GM18519 (cell line): ENCODE measurements around the gene SLC4A2.

Source experiments
- ATAC-seq: cut with Tn5 transposase; IDR thresholded peaks from one replicate; pipeline ENCODE4 v1.9.1; 2021; ENCODE audit warnings: mild to moderate bottlenecking, moderate library complexity; ENCODE audit not compliant: unreplicated experiment, low FRiP score

The SLC4A2 gene

DNA sequence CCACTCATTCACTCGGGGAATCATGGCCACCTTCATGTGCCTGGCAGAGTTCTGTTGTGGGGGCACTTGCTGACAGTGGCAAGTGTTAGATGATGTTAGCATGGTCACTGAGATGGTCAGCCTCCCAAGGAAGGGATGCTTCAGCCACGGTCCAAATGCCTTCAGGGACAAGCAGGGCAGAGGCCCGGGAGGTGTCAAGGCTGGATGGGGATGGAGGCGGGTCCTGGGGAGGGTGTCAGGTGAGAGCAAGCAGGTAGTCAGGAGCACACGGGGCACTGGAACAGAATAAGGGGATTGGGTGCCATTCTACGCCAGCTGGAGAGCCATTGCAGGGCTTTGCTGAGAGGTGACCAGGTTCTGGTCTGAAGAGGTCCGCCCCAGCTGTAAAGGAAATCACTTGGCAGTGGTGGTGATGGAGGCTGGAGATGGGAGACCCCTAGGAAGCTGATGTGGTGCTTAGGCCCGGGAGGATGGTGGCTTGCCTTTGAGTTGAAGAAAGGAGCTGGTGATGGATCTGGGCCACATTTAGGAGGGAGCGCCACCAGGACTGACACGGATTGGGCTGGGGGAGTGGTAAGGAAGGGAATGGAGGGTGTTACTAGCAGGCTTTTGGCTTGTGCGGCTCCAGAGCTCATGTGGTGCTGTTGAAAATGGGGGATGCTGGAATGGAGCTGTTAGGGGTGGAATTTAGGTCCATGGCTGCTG is 51.0 kb downstream of the SLC4A2 start:
- no peak for ATAC-seq

GRCh38 chr7:151110941-151111645 is 51.7 kb downstream of the SLC4A2 start:
- ATAC-seq: no peak

DNA sequence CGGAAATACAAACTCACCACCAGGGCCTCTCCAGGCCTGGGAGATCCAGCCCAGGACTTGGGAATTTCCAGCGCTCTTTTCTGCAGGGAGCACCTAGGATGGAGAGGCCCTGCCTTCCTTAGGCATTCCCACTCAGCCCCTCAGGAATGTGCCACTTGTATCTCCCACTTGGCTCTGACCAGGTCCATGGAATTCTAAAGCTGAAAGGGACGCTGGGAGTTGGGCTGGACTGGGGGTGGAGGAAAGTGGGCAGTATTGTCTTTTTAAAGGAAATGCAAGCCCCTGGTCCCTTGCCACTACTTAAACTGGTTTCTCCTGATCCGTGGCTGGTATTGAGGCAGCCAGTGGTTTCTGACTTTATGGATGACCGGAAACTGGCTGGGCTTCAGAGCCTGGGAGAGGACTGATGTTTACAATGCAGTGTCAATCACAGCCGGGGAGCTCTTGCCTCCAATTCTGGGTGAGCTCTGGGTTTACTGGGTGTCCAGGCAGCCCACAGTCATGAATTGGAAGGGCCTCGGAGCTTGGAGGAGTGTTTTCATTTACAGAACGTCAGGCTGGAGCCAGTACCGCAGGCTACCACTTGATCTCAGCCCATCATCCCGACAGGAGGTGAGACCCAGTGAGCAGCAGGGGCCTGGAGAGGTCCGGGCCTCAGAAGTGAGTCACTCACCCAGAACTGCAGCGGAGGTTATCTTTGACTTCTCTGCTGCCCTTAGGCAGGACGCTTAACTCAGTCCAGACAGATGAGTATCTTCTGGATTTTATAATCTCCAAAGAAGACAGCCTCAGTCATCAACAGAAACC is 54.2 kb downstream of the SLC4A2 start:
- no peak for ATAC-seq

GRCh38 chr7:151114151-151115090 is 55.0 kb downstream of the SLC4A2 start:
- ATAC-seq: no peak

DNA sequence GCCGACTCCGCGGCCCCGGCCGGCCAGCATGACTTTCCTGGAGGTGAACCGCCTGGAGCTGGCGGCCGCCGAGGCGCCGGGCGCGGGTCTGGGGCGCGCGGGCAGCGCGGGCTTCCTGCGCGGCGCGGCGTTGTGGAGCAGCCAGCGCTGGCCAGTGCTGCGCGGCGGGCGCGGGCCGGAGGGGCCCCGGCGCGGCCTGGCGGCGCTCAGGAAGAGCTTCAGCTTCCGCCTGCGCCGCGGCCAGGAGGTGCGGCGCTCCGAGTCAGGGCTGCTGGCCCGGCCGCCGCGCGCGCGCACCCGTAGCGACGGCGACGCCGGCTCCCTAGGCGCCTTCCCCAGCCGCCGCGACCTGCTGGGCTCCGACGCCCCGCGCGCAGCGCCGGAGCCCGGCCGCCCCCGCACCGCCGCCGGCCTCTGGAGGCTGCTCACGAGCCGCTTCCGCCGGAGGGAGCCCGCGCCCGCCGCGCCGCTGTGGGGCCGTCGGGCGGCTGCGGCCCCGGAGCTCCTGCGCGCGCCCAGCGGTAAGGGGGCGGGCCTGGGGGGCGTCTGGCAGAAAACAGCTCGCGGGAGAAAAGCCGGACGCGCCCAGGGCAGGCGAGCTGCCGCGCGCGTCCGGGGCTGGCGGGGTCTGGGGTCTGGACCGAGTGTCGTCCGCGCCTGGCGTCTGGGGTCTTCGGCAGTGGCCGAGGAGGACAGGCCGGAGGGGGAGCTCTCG is 55.9 kb downstream of the SLC4A2 start:
- no peak for ATAC-seq

DNA sequence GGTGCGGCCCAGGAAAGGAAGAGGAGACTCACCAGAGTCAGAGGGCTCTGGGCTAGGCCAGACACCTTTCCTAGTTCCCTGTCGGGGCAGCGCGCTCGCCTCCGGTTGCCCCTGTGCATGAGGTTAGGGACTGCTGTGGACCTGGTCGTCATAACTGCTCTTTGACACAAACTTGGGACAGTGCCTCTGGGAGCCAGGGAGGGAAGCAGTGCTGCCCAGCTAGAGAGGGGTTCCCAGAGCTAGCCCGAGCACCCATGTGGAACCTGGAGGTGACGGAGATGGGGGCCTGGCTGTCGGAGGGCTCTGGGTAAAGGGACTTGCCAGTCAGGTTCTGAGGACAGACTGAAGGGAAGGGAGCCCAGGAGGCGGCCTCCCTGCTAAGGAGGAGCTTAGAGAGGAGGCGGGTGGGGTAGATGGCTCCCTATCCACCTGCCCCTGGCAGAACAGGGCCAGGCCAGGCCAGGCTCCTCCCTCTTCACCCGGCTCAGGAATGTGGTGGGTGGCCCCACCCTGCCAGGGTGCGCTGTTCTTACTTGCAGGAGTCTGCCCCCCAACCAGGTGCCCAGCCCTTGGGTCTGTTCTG is 56.5 kb downstream of the SLC4A2 start:
- no peak for ATAC-seq

DNA sequence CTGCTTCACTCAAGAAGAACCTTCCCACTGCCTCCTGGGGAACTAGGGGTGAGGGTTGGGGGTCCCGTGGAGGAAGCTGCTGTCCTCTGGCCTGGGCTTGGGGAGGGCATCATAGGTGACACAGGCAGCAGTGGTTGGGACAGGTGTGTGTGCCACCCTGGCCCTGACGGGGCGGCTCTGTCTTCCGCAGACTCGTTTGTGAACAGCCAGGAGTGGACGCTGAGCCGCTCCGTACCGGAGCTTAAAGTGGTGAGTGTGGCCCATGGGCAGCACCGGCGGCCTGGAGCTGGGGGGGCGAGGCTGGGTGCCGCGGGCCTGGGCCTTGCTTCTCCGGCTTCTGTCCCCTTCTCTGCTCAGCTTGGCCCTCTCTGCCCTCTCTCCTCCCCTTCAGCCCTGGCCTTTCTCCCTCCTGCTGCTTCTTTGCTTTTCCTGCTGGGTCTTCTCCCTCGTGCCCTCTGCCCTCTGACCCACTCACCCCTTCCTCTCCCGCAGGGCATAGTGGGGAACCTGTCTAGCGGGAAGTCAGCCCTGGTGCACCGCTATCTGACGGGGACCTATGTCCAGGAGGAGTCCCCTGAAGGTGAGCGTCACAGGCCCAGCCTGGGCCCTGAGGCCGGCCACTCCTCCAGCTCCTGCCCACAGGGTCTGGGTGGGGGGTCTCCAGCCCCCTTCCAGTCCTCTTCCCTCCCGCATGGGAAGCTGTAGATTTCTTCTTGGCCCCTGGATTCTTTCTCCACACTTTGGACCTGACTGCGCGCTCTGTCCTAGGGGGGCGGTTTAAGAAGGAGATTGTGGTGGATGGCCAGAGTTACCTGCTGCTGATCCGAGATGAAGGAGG is 57.4 kb downstream of the SLC4A2 start:
- no peak for ATAC-seq

DNA sequence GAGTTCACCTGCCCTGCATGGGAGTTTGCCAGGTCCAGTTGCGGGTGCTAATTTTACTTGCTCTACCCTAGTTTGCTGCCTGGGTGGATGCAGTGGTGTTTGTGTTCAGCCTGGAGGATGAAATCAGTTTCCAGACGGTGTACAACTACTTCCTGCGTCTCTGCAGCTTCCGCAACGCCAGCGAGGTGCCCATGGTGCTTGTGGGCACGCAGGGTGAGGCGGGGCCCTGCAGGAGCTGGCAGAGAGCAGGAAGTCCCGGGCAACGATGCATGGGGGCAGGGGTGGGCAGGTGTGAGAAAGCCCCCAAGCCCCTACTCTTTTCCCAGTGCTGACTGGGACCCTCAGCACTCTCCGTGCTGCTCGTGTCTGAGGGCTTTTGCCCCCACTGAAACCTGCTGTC is 58.2 kb downstream of the SLC4A2 start:
- ATAC-seq: no peak

- ATAC-seq: no peak
Measured at GRCh38 chr7:151118108-151119054, 59.0 kb downstream of the SLC4A2 start.

- ATAC-seq: no peak
Measured at GRCh38 chr7:151119055-151119415, 59.6 kb downstream of the SLC4A2 start.

GRCh38 chr7:151119902-151120301 is 60.5 kb downstream of the SLC4A2 start:
- no peak for ATAC-seq

- ATAC-seq: no peak
Measured at GRCh38 chr7:151120896-151121295, 61.5 kb downstream of the SLC4A2 start.

DNA sequence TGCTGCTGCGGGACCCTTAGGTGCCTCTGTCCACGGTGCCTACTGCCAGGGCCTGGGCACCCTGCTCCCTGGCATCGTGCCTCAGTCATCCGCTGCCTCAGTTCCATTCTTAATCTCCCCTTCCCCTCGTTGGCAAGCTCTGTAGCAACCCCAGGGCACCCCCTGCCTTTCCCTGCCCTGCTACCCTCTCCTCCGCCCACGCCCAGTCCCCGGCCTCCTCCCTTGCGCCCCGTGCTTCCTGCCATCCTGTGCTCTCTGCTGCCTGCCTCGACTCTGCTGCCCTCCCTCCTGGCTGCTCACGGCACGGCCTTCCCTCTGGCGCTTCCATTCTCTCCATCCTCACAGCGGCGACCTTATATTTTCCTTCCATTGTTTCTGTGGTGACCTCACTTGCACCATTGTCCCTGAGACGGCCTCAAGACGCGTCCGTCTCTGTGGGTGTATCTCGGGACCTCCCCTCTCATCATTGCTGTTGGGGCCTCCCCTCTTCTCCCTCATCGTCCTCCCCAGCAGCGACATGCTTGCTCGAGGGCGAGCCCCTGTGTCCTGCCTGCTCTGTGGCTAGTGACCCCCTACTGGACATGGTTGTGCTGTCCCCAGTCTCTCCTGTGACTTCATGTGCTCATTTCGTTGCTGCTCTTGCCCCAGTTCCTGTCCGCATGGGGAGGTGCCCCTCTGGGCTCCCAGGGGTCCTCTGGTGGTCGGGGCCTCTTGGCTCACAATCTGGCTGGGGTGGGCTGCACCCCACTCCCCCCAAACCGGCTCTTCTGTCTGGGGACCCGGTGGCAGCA is 62.2 kb downstream of the SLC4A2 start:
- no peak for ATAC-seq

DNA sequence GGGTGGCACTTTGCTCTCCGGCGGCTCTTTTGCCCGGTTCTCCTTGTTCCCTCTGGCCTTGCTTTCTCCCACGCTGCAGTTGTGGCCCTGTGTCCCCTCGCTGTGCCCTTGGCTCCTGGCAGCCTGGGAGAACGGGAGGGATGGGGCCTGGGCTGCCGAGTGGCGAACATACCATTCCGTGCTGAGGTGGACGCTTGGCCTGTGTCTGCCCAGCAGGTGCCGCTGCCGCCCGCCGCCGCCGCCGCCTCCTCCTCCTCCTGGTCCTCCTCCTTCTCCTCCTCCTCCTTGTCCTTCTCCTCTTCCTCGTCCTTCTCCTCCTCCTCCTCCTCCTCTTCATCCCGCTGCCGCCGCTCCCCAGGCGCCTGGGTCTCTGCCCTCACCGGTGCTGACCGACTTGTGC is 62.9 kb downstream of the SLC4A2 start:
- no peak for ATAC-seq

DNA sequence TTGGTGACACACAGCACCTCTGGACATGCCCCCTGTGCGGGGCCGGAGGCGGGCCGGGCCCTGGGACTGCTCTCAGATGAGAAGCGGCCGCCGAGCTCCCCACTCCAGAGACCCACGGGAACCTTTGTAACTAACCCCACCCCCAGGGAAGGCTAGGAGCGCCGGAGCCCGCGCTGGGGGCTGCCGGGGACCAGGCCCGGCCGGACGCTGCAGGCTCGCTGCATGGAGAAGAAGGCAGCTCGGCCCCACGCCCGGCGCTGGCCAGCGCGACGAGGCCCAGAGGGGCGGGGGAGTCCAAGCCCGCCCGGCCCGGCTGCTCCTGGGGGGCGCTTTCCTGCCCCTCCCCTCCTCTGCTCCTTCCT is 63.4 kb downstream of the SLC4A2 start:
- ATAC-seq: no peak

DNA sequence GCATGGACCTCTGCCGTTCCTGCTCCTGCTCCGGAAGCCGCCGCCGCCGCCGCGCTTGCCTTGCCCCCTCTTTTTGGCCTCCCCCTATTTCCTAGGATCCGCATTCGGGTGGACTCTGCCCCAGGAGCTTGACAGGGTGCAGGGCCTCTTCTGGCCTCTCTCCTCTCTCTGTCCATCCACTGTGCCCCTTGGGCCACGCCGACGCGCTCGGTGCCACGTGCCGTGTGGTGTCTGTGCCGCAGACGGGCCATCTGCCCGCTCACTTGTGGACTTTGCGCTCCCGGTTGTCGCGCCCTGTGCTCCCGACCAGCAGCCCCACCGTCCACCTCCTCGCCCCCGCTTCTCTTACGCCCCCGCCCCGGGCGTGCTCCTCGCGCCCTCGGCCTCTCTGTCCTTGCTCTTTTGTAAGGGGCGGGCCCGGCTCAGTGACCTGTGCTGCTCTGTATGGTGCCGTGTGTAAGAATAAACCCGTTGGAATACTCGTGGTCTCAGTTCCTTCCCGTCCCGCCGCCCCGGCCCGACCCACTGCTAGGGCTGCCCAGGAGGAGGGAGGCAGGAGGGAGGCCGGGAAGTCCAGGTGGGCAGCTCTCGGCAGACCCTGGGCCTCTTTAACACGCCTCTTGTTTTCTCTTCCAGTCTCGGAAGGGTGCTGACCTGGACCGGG is 63.9 kb downstream of the SLC4A2 start:
- ATAC-seq: no peak
